GF-D8 (cell line): ENCODE data around the gene SDC4.

Experiments used
- DNase-seq: peaks from one replicate; lab custom pipeline; 2025; lab: John Stamatoyannopoulos, UW

SDC4 gene, protein sequence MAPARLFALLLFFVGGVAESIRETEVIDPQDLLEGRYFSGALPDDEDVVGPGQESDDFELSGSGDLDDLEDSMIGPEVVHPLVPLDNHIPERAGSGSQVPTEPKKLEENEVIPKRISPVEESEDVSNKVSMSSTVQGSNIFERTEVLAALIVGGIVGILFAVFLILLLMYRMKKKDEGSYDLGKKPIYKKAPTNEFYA

DNA sequence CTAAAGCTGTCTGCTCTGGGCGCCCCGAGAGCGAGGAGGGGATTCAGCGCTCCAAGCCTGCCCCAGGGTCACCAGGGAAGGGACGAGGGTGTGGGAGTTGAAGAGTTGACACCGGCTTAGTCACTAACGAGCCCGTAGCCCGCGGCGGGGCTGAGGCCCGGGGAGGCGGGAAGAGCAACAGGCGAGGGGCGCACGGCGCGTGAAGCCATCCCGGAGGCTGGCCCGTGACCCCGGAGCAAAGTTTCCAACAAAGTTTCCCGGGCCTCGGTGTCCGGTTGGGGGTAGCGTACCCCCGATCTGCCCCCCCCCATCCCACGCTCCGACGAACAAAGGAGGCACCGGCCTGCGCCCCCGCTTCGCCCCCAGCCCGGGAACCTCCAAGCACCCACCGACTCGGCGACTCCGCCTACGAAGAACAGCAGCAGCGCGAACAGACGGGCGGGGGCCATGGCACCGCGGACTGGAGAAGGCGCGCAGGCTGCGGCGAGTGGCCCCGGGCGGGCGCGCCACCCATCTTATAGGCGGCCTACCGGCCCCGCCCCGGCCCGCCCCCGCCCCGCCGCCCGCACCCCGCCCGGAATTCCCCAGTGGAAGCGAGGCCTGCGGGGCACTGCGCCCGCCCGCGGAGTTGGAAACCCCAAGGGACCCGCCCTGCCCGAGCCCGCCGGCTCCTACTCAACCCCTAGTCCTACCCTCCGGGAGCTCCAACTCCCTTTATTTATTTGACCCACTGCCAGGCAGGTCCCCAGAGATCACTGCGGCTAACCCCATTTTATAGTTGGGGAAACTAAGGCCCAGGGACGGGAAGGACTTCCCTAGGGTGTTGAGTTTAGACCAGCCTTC lies at the start of gene SDC4:
TSS of gene SDC4 (minus strand) at position 489 of the 843 bp plus-strand sequence. CDS start at position 449, 40 bp downstream.
- no peak for DNase-seq

DNA sequence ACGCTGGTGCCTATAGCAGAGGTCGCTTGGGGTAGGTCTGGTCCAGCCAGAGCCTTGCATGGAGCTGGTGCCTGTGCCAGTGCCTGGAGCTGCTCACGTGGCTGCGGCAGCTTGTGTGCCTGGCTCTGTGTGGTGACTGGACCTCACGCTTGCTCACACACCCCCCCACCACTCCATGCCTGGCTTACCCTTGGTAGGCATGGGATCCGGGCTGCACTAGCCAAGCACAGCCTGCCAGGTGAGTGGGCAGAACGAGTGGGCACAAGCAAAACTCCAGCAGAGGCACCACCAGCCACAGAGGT lies 46.8 kb upstream of the SDC4 start:
- DNase-seq = no peak

GRCh38 chr20:45394221-45395113 lies 46.2 kb upstream of the SDC4 start:
- no peak for DNase-seq

- DNase-seq = no peak
These were observed 44.5 kb upstream of the SDC4 start for GRCh38 chr20:45392733-45393132.

- DNase-seq = no peak
These were observed 43.3 kb upstream of the SDC4 start for GRCh38 chr20:45391559-45391958.

DNA sequence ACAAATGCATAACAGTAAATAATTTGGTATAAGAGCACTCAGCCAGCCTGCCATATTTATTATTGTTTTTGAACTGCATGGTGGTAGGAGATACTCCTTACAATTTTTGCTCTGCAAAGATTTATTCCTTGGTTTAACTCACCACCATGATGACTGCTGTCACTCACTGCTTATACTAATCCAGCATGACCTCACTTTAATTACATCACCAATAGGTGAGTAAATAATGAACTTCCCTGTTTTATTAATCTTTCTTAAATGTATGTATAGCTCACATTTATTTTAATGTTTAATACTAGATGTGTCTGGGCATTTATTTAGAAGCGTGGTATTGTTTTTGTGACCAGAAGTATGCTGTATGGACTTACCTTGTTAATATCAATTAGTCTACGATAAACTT lies 42.7 kb upstream of the SDC4 start:
- DNase-seq = no peak

DNA sequence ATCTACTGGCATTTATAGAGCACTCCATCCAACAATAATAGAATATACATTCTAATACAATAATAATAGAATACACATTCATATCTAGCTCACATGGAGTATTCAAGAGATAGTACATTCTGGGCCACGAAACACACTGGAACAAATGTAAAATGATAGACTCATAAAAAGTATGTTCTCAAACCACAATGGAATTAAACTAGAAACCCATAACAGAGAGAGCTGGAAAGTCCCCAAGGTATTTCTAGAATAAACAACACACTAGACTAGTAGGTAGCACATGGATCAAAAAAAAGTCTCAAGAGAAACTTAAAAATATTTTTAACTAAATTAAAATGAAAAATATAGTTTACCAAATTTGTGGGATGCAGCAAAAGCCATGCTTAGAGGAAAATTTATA lies 39.0 kb upstream of the SDC4 start:
- DNase-seq = no peak

- DNase-seq = no peak
These were observed 30.0 kb upstream of the SDC4 start, which contains the start of gene TP53TG5 for GRCh38 chr20:45378191-45378590. TP53TG5 (minus strand) TSS chr20:45378325; CDS start chr20:45378236, 89 bp downstream.

- DNase-seq = no peak
These were observed 29.0 kb upstream of the SDC4 start for GRCh38 chr20:45377269-45377668.

- DNase-seq = no peak
These were observed 26.7 kb upstream of the SDC4 start for GRCh38 chr20:45374966-45375365.

DNA sequence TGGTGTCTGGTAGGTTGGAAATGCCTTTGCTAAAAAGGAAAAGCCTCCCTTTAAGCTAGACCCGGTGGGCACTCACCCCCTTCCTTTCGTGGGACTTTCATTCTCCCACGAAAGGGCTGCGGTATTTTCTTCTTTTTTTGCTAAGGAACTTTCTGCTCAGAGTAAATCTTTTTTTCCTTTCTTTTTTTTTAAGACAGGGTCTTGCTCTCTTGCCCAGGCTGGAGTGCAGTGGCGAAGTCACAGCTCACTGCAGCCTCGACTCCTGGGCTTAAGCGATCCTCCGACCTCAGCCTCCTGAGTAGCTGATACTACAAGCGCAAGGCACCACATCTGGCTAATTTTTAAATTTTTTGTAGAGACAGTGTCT lies 25.9 kb upstream of the SDC4 start:
- no peak for DNase-seq

DNA sequence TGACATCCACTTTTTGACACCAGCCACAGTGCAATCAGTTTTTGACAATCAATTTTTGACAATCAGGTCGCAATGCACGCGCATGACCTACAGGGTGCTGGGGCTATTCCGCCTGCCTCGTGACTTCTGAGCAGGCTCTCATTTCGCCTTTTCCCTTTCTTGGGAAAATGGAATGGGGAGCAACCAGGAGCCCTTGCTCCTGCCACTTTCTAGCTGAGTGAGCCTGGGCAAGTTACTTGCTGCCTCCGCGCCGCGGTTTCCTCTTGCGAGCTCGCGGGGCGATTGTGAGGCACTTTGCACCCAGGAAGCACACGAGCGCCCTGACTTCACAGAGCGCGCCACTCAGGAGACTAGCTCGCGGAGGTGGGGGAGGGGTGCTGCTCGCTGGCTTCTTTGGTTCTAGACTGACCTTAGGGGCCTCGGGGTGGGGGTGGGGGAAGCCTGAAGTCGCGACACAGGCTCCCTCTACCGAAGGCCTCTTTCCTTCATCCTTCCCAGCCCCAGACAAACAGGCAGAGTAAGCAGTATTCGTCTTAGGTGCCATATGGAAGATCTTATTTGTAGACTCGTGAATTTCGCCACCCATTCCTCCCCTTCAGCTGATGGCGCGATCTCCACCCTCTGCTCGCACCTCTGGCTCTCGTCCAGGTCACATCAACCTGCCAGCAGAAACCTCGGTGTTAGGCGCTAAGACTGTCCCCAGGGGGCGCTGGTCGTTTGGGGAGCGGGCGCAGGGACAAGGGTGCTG lies 25.3 kb upstream of the SDC4 start:
- DNase-seq = peak; percentile 28

DNA sequence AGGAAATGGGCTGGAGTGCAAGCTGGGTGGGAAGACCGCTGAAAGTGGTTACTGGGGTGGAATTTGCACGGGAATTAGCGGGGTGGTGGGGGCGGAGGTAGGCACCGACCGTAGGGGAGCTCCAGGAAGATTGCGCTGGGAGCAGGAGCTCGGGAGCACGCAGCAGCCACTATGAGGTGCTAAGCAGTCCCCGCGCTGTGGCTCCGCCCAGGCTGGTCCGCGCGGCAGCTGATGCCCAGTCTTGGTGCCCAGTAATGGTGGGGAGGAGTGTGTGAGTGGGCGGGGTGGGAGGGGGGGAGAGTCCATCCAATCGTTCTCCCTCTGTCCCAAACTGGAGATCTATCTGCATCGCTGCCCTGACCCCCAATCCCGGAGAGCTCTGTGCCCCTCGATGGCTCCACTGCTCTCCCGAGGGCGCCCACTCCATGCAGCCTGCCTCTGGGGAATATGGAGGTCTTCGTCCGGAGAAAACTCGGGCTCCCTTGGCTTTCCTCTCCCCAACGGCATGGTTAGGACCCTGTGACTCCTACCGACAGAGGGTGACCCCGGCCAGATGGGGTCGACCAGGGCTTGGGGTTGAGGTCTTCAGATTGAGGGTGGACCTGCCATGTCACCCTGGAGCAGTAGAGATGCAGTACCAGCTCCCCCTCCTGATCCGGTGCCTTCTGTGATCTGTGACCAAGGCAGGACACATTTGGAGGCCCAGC lies 24.6 kb upstream of the SDC4 start:
- no peak for DNase-seq

DNA sequence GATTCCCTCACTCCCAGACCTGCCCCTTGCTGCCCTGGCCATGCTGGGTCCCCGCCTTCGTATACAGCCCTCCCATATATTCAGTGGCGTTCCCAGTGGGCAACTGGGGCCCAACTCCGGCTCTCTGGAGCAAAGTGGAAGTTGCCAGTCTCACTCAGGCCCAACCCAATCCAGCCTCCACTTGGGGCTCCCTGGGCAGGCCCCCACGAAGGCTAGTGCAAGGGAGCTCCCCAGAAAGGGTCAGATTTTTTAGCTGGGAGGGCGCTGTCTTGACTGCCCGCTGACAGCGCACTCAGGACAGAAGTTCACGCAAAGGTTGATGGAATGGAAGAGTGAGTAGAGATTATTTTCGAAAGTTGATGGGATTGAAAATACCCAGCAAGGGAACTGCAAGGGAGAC lies 24.0 kb upstream of the SDC4 start:
- no peak for DNase-seq

GRCh38 chr20:45370571-45371160 lies 22.4 kb upstream of the SDC4 start:
- no peak for DNase-seq

GRCh38 chr20:45368221-45368980 lies 20.2 kb upstream of the SDC4 start:
- DNase-seq = peak; percentile 80

DNA sequence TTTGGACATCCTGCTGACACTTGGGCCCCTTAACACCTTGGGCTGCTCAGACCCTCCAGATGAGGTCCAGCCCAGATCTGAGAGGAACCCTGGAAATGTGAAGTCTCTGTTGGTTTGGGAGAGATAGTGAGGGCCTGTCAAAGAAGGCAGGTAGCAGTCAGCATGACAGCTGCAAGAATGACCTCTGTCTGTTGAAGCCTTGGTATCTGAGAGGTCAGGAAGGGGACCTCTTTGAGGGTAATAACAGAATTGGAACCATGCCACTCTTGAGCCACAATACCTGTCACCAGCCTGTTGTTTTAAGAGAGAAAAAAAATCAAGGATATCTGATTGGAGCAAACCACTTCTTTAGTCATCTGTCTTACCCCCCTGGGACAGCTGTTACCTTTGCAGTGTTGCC lies 18.9 kb upstream of the SDC4 start:
- no peak for DNase-seq

DNA sequence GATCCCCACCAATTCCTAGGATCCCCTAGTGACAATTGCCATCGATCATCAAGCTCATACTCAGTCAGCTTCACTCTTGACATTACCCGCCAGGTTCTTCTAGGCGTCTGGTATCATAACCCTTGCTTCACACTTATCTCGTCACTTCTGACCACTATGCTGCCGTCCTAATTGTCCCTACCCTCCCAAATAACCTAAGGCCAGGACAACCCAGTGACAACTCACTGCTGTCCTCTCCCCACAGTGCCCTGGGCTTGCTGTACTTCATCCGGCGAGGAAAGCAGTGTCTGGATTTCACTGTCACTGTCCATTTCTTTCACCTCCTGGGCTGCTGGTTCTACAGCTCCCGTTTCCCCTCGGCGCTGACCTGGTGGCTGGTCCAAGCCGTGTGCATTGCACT lies 18.4 kb upstream of the SDC4 start:
- no peak for DNase-seq

DNA sequence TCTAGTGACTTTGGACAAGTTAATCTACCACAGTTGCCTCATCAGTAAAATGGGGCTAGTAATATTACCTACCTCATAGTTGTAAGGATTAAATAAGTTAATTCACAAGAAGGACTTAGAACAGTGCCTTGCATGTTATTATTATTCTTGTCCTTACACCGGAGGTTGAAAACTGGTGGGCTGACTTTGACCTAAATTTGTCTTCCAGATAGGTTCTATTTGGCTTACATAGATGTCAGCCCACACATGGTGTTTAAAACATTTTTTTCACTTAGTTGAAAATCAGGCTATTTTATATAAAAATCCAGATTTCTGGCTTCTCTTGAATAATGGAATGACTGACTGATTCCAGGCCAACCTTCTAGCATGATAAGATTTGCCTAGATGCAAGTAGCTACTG lies 18.0 kb upstream of the SDC4 start:
- DNase-seq = no peak

GRCh38 chr20:45365444-45365970 lies 17.3 kb upstream of the SDC4 start:
- no peak for DNase-seq
